Endodermal cell (in vitro differentiated cells): ENCODE measurements around the gene GAS2L3. TPM values are rescaled to one million over a fixed set of nuclear protein-coding genes. Genes with fewer than 3 reads are reported as not detected.

Experiments used
- DNase-seq: peaks from one replicate; pipeline ENCODE4 v3.0.0-alpha.2; 2017
- H3K27ac ChIP-seq: 2 replicates; pipeline ENCODE4 v1.5.1; 2013; ENCODE audit warnings: mild to moderate bottlenecking, low read depth, low read length, moderate library complexity
- H3K27me3 ChIP-seq: 2 replicates; pipeline ENCODE4 v1.6.1; 2013; ENCODE audit warnings: mild to moderate bottlenecking, low read length, moderate library complexity; ENCODE audit not compliant: insufficient read depth, control insufficient read depth, poor library complexity, severe bottlenecking
- H3K36me3 ChIP-seq: 2 replicates; pipeline ENCODE4 v1.7.0; 2013; ENCODE audit warnings: mild to moderate bottlenecking, low read length, moderate library complexity; ENCODE audit not compliant: control insufficient read depth, insufficient read depth
- H3K4me1 ChIP-seq: one replicate; pipeline ENCODE4 v1.7.0; 2013; ENCODE audit warnings: low read length; ENCODE audit not compliant: control insufficient read depth, insufficient read depth
- H3K4me3 ChIP-seq: 2 replicates; pipeline ENCODE4 v1.5.1; 2013; ENCODE audit warnings: mild to moderate bottlenecking, low read length, moderate library complexity
- H3K9ac ChIP-seq: 2 replicates; pipeline ENCODE4 v1.6.1; 2013; ENCODE audit warnings: mild to moderate bottlenecking, low read length, moderate library complexity; ENCODE audit not compliant: poor library complexity, severe bottlenecking; ENCODE audit errors: extremely low read depth
- H3K9me3 ChIP-seq: 2 replicates; pipeline ENCODE4 v1.6.1; 2013; ENCODE audit warnings: mild to moderate bottlenecking, low read length, moderate library complexity; ENCODE audit not compliant: control insufficient read depth
- H3K27ac Mint-ChIP-seq: 2 replicates; pipeline ENCODE4 v1.8.0; 2020; ENCODE audit warnings: mixed read lengths
- H3K27me3 Mint-ChIP-seq: 2 replicates; pipeline ENCODE4 v1.8.0; 2021; ENCODE audit warnings: mild to moderate bottlenecking, mixed read lengths; ENCODE audit not compliant: insufficient read depth
- H3K36me3 Mint-ChIP-seq: 2 replicates; pipeline ENCODE4 v1.8.0; 2020; ENCODE audit warnings: low read depth, mixed read lengths
- H3K4me1 Mint-ChIP-seq: 2 replicates; pipeline ENCODE4 v1.8.0; 2020; ENCODE audit warnings: mixed read lengths
- H3K4me3 Mint-ChIP-seq: 2 replicates; pipeline ENCODE4 v1.8.0; 2020; ENCODE audit warnings: mild to moderate bottlenecking, moderate library complexity, mixed read lengths
- H3K9me3 Mint-ChIP-seq: 2 replicates; pipeline ENCODE4 v1.8.0; 2020; ENCODE audit warnings: mild to moderate bottlenecking, mixed read lengths
- WGBS, 2 experiments: methylation state at CpG; one replicate each; pipeline versions ENCODE4 v1.1.5 to v1.1.7; 2013; ENCODE audit warnings: missing lambda C conversion rate in 2 of 2, mixed read lengths in 1 of 2; ENCODE audit not compliant: insufficient coverage in 1 of 2, insufficient read length in 1 of 2; 5-methylcytosine and 5-hydroxymethylcytosine counted together
- total RNA-seq, 2 donors: library from RNA; stranded (reverse); fragmentation: NEBNext Ultra II Directional in 1 of 2; extraction: Animal tissue kit (Norgen Biotek cat#: 25700) in 1 of 2; gene quantifications; 2 replicates in 1 of 2; 3 replicates in 1 of 2; pipeline ENCODE4 v1.2.1, GENCODE V29; 2021
- TF ChIP-seq, protein P1 (sequence below): fragments of 200-600 bp; sonication (generic); conservative IDR thresholded peaks from 2 replicates; pipeline ENCODE4 v1.5.0; 2021; ENCODE audit warnings: antibody characterized with exemption, mild to moderate bottlenecking

Gene GAS2L3
- total RNA-seq, 2 donors from 2014 or later = 13.5 to 26.8 TPM

DNA sequence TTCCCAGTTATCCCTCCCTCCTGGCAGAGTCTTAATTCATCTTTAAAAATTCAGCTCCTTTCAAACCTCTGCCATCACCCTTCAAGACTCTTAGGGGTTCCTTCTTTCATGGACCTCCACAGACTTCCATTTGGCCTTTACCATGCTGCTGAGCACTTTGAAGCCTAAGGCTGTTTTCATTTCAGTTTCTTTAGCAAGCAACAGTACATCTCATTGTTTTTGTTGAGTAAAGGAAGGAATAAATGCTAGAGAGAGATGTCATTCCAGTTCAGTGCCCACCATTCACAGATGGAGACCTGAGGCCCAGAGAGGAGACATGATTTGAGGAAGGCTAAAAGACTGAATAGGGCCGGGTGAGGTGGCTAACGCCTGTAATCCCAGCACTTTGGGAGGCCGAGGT is 1.3 kb upstream of the GAS2L3 start:
- Histone ChIP-seq H3K9ac (no peak overlapping the region), H3K4me3 (no peak overlapping the region), H3K4me1 (no peaks in the 10 kb centered on the region), H3K9me3 (no peaks in the 10 kb centered on the region), H3K27ac (no peak overlapping the region), H3K36me3 (no peaks in the 10 kb centered on the region), H3K27me3 (peaks cover 16% of the 10 kb centered on the region)
- Mint-ChIP-seq H3K4me1 (peaks cover 19% of the 10 kb centered on the region), H3K9me3 (no peaks in the 10 kb centered on the region), H3K36me3 (no peaks in the 10 kb centered on the region), H3K27ac (no peak overlapping the region), H3K4me3 (no peak overlapping the region), H3K27me3 (peaks cover 23% of the 10 kb centered on the region)
- DNase-seq = no peak
- TF ChIP-seq, protein P1, sequence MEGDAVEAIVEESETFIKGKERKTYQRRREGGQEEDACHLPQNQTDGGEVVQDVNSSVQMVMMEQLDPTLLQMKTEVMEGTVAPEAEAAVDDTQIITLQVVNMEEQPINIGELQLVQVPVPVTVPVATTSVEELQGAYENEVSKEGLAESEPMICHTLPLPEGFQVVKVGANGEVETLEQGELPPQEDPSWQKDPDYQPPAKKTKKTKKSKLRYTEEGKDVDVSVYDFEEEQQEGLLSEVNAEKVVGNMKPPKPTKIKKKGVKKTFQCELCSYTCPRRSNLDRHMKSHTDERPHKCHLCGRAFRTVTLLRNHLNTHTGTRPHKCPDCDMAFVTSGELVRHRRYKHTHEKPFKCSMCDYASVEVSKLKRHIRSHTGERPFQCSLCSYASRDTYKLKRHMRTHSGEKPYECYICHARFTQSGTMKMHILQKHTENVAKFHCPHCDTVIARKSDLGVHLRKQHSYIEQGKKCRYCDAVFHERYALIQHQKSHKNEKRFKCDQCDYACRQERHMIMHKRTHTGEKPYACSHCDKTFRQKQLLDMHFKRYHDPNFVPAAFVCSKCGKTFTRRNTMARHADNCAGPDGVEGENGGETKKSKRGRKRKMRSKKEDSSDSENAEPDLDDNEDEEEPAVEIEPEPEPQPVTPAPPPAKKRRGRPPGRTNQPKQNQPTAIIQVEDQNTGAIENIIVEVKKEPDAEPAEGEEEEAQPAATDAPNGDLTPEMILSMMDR = no peak
- 89 to 100% methylated on average over 2 to 3 of the region's 3 CpGs for WGBS, 2 experiments

DNA sequence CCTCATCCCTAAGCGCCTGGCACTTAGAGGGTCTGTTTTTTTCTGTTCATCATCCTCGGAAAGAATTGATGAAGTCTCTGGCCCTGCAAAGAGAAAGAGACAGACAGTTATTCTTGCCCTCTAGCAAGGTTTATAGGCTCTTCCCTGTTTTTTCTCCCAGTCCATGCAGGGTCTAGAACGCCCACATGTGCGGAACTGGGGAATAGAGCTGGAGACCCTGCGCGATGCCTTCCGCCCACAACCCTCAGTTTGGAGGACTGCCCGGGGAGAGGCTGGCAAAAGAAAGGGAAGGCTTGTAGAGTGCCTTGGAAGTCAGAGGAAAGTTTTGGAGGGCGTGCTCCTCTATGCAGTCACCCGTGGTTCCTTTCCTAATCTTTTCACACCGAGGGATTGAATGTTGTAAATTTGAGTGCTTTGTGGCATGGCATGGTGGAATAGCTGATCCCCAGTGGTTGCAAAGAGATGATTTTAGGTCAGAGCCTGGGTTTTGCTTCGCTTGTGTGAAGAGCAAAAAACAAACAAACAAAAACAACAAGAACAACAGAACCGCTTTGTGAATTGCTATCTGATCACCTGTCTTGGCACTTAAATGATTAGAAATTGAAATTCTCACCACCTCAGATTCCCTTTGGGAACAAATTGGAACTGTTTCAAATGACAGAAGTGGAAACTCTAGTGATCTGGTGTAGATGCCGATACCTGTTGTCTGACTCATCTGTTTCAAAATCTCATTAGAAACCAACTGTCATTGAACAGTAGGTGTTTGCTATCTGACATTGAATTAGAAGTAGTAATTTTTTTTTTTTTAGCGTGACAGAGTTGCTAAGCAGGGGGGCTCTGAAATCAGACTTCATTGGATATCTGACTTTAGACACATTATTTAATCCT is 947 bp downstream of the GAS2L3 start:
- no peaks in the 10 kb centered on the region for H3K36me3 ChIP-seq
- no peaks in the 10 kb centered on the region for H3K4me1 ChIP-seq
- no peak overlapping the region for H3K27ac ChIP-seq
- 23 to 34% methylated on average over 6 to 14 of the region's 15 CpGs for WGBS, 2 experiments
- peak overlapping the region; percentile 54 for H3K9ac ChIP-seq
- Mint-ChIP-seq H3K27ac (peak overlapping the region; percentile 97), H3K9me3 (no peaks in the 10 kb centered on the region), H3K4me1 (peaks cover 18% of the 10 kb centered on the region), H3K4me3 (peak overlapping the region; percentile 88), H3K27me3 (peaks cover 23% of the 10 kb centered on the region), H3K36me3 (no peaks in the 10 kb centered on the region)
- peak; percentile 78 for DNase-seq
- H3K4me3 ChIP-seq = peak overlapping the region; percentile 91
- H3K27me3 ChIP-seq = peaks cover 16% of the 10 kb centered on the region
- no peaks in the 10 kb centered on the region for H3K9me3 ChIP-seq
- TF ChIP-seq, protein P1 = no peak

DNA sequence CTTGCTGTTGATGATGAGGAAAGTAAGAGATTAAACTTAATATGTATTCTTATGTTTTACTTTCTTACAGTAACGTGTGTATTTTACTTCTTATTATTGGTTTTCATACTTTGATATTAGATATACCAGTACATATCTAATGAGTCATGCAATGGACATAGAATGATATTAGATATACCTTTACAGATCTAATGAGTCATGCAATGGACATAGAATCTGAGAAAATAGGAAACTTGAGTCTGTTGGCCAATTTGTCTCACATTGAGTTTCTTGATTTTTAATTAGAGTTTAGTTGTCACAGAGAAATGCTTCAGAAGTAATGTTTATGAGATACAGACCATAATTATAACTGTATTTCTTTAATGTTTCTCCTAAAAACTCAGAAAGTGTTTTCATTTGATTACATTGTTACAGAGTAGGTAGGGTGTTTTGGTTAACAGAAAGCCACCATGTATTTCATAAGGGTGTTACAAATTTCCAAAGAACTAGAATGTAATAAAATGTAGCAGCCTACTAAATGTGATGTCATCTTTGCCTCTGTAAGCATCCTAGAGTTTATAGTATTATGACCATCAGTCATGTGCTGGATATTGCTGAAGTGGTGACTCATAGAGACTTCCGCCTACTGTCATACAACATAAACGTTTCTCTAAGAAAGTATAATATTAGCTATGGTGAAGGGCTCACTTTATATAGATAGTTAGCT is 3.0 kb downstream of the GAS2L3 start:
- Mint-ChIP-seq H3K27me3 (peaks cover 15% of the 10 kb centered on the region), H3K36me3 (no peaks in the 10 kb centered on the region), H3K4me3 (no peak overlapping the region), H3K27ac (no peak overlapping the region), H3K9me3 (no peaks in the 10 kb centered on the region), H3K4me1 (peaks cover 18% of the 10 kb centered on the region)
- TF ChIP-seq, protein P1 = no peak
- WGBS, 2 experiments = 100% methylated on average over 2 of the region's 3 CpGs; no CpG with 5 or more reads in 1 of the 2 experiments
- H3K4me3 ChIP-seq = no peak overlapping the region
- no peak overlapping the region for H3K27ac ChIP-seq
- H3K9me3 ChIP-seq = peaks cover 3% of the 10 kb centered on the region
- no peak overlapping the region for H3K9ac ChIP-seq
- no peaks in the 10 kb centered on the region for H3K4me1 ChIP-seq
- peaks cover 13% of the 10 kb centered on the region for H3K27me3 ChIP-seq
- no peaks in the 10 kb centered on the region for H3K36me3 ChIP-seq
- no peak for DNase-seq
